Liver (tissue), 9 donors: ENCODE results near the gene TP73. TPM values are rescaled to one million over a fixed set of nuclear protein-coding genes. Genes with fewer than 3 reads are reported as not detected.

Source experiments
- DNase-seq: peaks from one replicate; pipeline ENCODE4 v3.0.0-alpha.2; 2017; ENCODE audit warnings: low spot score
- H3K27ac ChIP-seq, 2 donors: one replicate each; pipeline ENCODE4 v1.7.0; 2013; ENCODE audit warnings: inconsistent platforms in 2 of 2, low read length in 2 of 2, control low read depth in 1 of 2, low read depth in 1 of 2, mild to moderate bottlenecking in 1 of 2
- H3K27me3 ChIP-seq, 4 donors: one replicate each; pipeline versions ENCODE4 v1.6.1 to v1.7.0; 2013; ENCODE audit warnings: low read length in 3 of 4, inconsistent platforms in 1 of 4, mild to moderate bottlenecking in 1 of 4, moderate library complexity in 1 of 4; ENCODE audit not compliant: control insufficient read depth in 4 of 4, insufficient read depth in 4 of 4
- H3K36me3 ChIP-seq, 4 donors: one replicate each; pipeline versions ENCODE4 v1.6.1 to v1.7.0; 2013; ENCODE audit warnings: low read length in 3 of 4, mild to moderate bottlenecking in 3 of 4, low read depth in 1 of 4, moderate library complexity in 1 of 4; ENCODE audit not compliant: control insufficient read depth in 4 of 4, insufficient read depth in 3 of 4
- H3K4me1 ChIP-seq, 4 donors: one replicate each; pipeline versions ENCODE4 v1.6.1 to v1.7.0; 2013; ENCODE audit warnings: low read length in 3 of 4, mild to moderate bottlenecking in 3 of 4, moderate library complexity in 1 of 4; ENCODE audit not compliant: control insufficient read depth in 4 of 4, insufficient read depth in 4 of 4
- H3K4me3 ChIP-seq, 3 donors: one replicate each; pipeline versions ENCODE4 v1.6.1 to v1.7.0; 2013; ENCODE audit warnings: low read length in 3 of 3, control low read depth in 1 of 3, low read depth in 1 of 3, mild to moderate bottlenecking in 1 of 3
- H3K9ac ChIP-seq, 2 donors: one replicate each; pipeline ENCODE4 v1.7.0; 2013; ENCODE audit warnings: low read length in 2 of 2, mild to moderate bottlenecking in 2 of 2, moderate library complexity in 2 of 2, control low read depth in 1 of 2, low read depth in 1 of 2
- H3K9me3 ChIP-seq, 4 donors: one replicate each; pipeline versions ENCODE4 v1.6.1 to v1.7.0; 2013; ENCODE audit warnings: low read length in 3 of 4; ENCODE audit not compliant: control insufficient read depth in 4 of 4
- CTCF ChIP-seq: fragments of 150-350 bp; IDR thresholded peaks from 2 replicates; pipeline ENCODE4 v1.5.1; 2017; ENCODE audit warnings: improper control_type of control experiment, low read depth, low read length; ENCODE audit not compliant: missing input control
- EGR1 ChIP-seq, 2 donors: IDR thresholded peaks; 2 replicates each; pipeline ENCODE4 v1.6.1; 2016 to 2018; ENCODE audit warnings: antibody characterized with exemption in 2 of 2, low read depth in 2 of 2
- FOXA2 ChIP-seq: IDR thresholded peaks from 2 replicates; pipeline ENCODE4 v1.6.1; 2016; ENCODE audit warnings: antibody characterized with exemption
- GABPA ChIP-seq, 2 donors: IDR thresholded peaks in 1 of 2; conservative IDR thresholded peaks in 1 of 2; 2 replicates each; pipeline ENCODE4 v1.6.1; 2016; ENCODE audit warnings: antibody characterized with exemption in 2 of 2, mild to moderate bottlenecking in 1 of 2, moderate library complexity in 1 of 2
- RAD21 ChIP-seq, 2 donors: IDR thresholded peaks; 2 replicates each; pipeline ENCODE4 v1.6.1; 2016; ENCODE audit warnings: antibody characterized with exemption in 2 of 2, mild to moderate bottlenecking in 2 of 2
- RXRA ChIP-seq, 2 donors: IDR thresholded peaks; 2 replicates each; pipeline ENCODE4 v1.6.1; 2017 to 2018; ENCODE audit warnings: antibody characterized with exemption in 2 of 2, mild to moderate bottlenecking in 1 of 2
- YY1 ChIP-seq: IDR thresholded peaks from 2 replicates; pipeline ENCODE4 v1.6.1; 2016; ENCODE audit warnings: antibody characterized with exemption, mild to moderate bottlenecking
- ZBTB33 ChIP-seq: IDR thresholded peaks from 2 replicates; pipeline ENCODE4 v1.6.1; 2016; ENCODE audit warnings: antibody characterized with exemption
- WGBS: extraction: QIAGEN DNeasy Blood & Tissue Kit; methylation state at CpG from one replicate; pipeline ENCODE4 v1.1.7; 2013; 5-methylcytosine and 5-hydroxymethylcytosine counted together
- polyA plus RNA-seq, 2 donors: library from polyadenylated mRNA; stranded (reverse) in 1 of 2; unstranded in 1 of 2; fragments of 200-250 nt in 1 of 2; fragments of >200 nt in 1 of 2; fragmentation: Nextera tagmentation in 1 of 2; extraction: Ambion mirVana in 1 of 2; gene quantifications; one replicate each; pipeline versions ENCODE4 v1.2.1 to v1.2.3, GENCODE V29; 2013 to 2015
- total RNA-seq, 2 donors: library from RNA; depleted of rRNA; stranded (reverse); fragments of >200 nt; gene quantifications; one replicate each; pipeline ENCODE4 v1.2.3, GENCODE V29; 2014
- donor health status: healthy.
- donor health status: healthy.
- donor health status: healthy.
- donor health status: healthy.
- donor health status: healthy.

TP73 gene
- total and polyA plus RNA-seq, 4 donors = 0.08 to 0.29 (median 0.18) TPM

- Histone ChIP-seq H3K4me3 (no peak overlapping the region), H3K27me3 (no peaks in the 10 kb centered on the region), H3K27ac (no peak overlapping the region), H3K9me3 (no peaks in the 10 kb centered on the region), H3K36me3 (no peaks in the 10 kb centered on the region), H3K4me1 (peaks cover 0 to 4% (median under 1%) of the 10 kb centered on the region in 4 donors), H3K9ac (no peak overlapping the region)
- 45% methylated on average over 33 of the region's 33 CpGs for WGBS
- peak; percentile 55 for DNase-seq
- TF ChIP-seq CTCF (peak; percentile 73), ZBTB33 (no peak), FOXA2 (no peak), RAD21 (IDR thresholded peaks at IDR 0.05) (peak in 1 of 2 donors; percentile 76)
Observed at GRCh38 chr1:3695326-3696217, 43.3 kb downstream of the TP73 start.

- WGBS = 90% methylated on average over 9 of the region's 9 CpGs
- Histone ChIP-seq H3K27ac (no peak overlapping the region), H3K9me3 (no peaks in the 10 kb centered on the region), H3K36me3 (no peaks in the 10 kb centered on the region), H3K4me1 (peaks cover 0 to 4% (median under 1%) of the 10 kb centered on the region in 4 donors), H3K9ac (no peak overlapping the region), H3K4me3 (no peak overlapping the region), H3K27me3 (no peaks in the 10 kb centered on the region)
- no peak for DNase-seq
- TF ChIP-seq EGR1 (IDR thresholded peaks at IDR 0.05; ENCODE audit: low read depth in 2 of 2) = no peak
- TF ChIP-seq YY1 = no peak
- no peak for TF ChIP-seq ZBTB33
- no peak for TF ChIP-seq RXRA (IDR thresholded peaks at IDR 0.05)
- TF ChIP-seq FOXA2 = no peak
- no peak for TF ChIP-seq GABPA (IDR thresholded peaks at IDR 0.05 in 1 of 2, conservative IDR thresholded peaks at IDR 0.05 in 1 of 2)
- TF ChIP-seq CTCF = no peak
Observed at GRCh38 chr1:3696689-3697088, 44.4 kb downstream of the TP73 start.
